AG04449 (cell line): ENCODE measurements around the gene CRY2.

Experiments used
- CTCF ChIA-PET: fragments of 350-600 bp; formaldehyde crosslinking; extraction: SDS; loops from one replicate; lab custom pipeline; 2021; ENCODE audit warnings: antibody characterized with exemption; lab: Yijun Ruan, JAX
- POLR2A ChIA-PET: fragments of 400-600, 350-600 bp; formaldehyde crosslinking; extraction: SDS; loops from one replicate; lab custom pipeline; 2020; ENCODE audit warnings: antibody characterized with exemption, inconsistent platforms; lab: Yijun Ruan, JAX
- DNase-seq: peaks from one replicate; pipeline ENCODE4 v3.0.0-alpha.2; 2010; ENCODE audit warnings: low read depth, low spot score
- H3K4me3 ChIP-seq: 2 replicates; pipeline ENCODE4 v1.5.1; 2011; ENCODE audit warnings: low read depth, mild to moderate bottlenecking, control low read depth, low read length
- CTCF ChIP-seq: IDR thresholded peaks from one replicate; pipeline ENCODE4 v1.5.1; 2011; ENCODE audit warnings: mild to moderate bottlenecking, moderate library complexity, low read length, control low read depth, inconsistent platforms; ENCODE audit not compliant: insufficient read depth; ENCODE audit errors: missing control alignments

CRY2 gene

GRCh38 chr11:45921561-45922424 is 74.5 kb downstream of the CRY2 start:
- TF ChIP-seq CTCF, result no peak
- no peak for DNase-seq
- CTCF ChIA-PET, result interaction anchor here (1.5 to 2.4 kb wide), 2 partner anchors 79 to 85 kb away, joined by 4 to 7 read pairs; no protein-coding TSS in a partner anchor
- H3K4me3 ChIP-seq, result no peak overlapping the region
- POLR2A ChIA-PET, result no interaction called here

GRCh38 chr11:45922425-45923082 is 75.3 kb downstream of the CRY2 start, which contains the start of gene LARGE2:
TSS of gene LARGE2 (plus strand) at chr11:45922656. CDS start at chr11:45922883, 227 bp downstream.
- H3K4me3 ChIP-seq, result no peak within 1 kb of the TSS

GRCh38 chr11:45924036-45924915 is 77.0 kb downstream of the CRY2 start:
- TF ChIP-seq CTCF, result no peak
- DNase-seq, result no peak
- no peak overlapping the region for H3K4me3 ChIP-seq
- ChIA-PET CTCF (interaction anchor here (1.1 kb wide), 2 partner anchors 12 to 80 kb away, joined by 3 read pairs; no protein-coding TSS in a partner anchor), POLR2A (no interaction called here)

More at GRCh38 chr11:45922425-45923082, 75.3 kb downstream of the CRY2 start, which contains the start of gene LARGE2:
- CTCF ChIA-PET, result interaction anchor here (2.4 kb wide), 1 partner anchor 84 kb away, joined by 7 read pairs; no protein-coding TSS in a partner anchor
- POLR2A ChIA-PET, result no interaction called here
- TF ChIP-seq CTCF, result no peak
- no peak for DNase-seq

GRCh38 chr11:45924927-45925326 is 77.7 kb downstream of the CRY2 start:
- ChIA-PET POLR2A (no interaction called here), CTCF (interaction anchor here (1.1 kb wide), 2 partner anchors 12 to 80 kb away, joined by 3 read pairs; no protein-coding TSS in a partner anchor)
- DNase-seq, result no peak
- no peak for TF ChIP-seq CTCF
- no peak overlapping the region for H3K4me3 ChIP-seq

GRCh38 chr11:45925550-45925949 is 78.3 kb downstream of the CRY2 start:
- DNase-seq, result no peak
- CTCF ChIA-PET, result interaction anchor here (1.1 kb wide), 1 partner anchor 11 kb away, joined by 3 read pairs; no protein-coding TSS in a partner anchor
- TF ChIP-seq CTCF, result no peak
- H3K4me3 ChIP-seq, result no peak overlapping the region
- POLR2A ChIA-PET, result no interaction called here
